Measurements from ENCODE around the gene WDR64. TPM values are rescaled to one million over a fixed set of nuclear protein-coding genes. Genes with fewer than 3 reads are reported as not detected.

WDR64 gene
- total RNA-seq, 1 experiment from 2014 or later = not detected

- BruUV-seq (replicated peaks) = no TSS peak
- ChIA-PET POLR2A (ENCODE audit: low non-redundant PET) (no interaction called here), CTCF (no interaction called here)
- Histone ChIP-seq H3K27me3 (replicated peaks; ENCODE audit: insufficient read depth, low read depth, low read length, poor library complexity) (no peaks in the 10 kb centered on the region), H3K4me3 (ENCODE audit: low read depth, low read length, poor library complexity, severe bottlenecking) (no peak overlapping the region), H3K4me1 (ENCODE audit: insufficient read depth, low read length, poor library complexity, severe bottlenecking) (no peaks in the 10 kb centered on the region), H3K36me3 (ENCODE audit: insufficient read depth, low read length, poor library complexity, severe bottlenecking) (no peaks in the 10 kb centered on the region), H3K9me3 (ENCODE audit: low read depth, low read length, poor library complexity, severe bottlenecking) (no peaks in the 10 kb centered on the region), H3K27ac (ENCODE audit: low read depth, low read length, poor library complexity, severe bottlenecking) (no peak overlapping the region)
- DNase-seq (ENCODE audit: low spot score) = no peak
- intact Hi-C loops (cut with micrococcal nuclease; ENCODE audit: unreplicated experiment) = no loop called here
- TF ChIP-seq, protein P1, sequence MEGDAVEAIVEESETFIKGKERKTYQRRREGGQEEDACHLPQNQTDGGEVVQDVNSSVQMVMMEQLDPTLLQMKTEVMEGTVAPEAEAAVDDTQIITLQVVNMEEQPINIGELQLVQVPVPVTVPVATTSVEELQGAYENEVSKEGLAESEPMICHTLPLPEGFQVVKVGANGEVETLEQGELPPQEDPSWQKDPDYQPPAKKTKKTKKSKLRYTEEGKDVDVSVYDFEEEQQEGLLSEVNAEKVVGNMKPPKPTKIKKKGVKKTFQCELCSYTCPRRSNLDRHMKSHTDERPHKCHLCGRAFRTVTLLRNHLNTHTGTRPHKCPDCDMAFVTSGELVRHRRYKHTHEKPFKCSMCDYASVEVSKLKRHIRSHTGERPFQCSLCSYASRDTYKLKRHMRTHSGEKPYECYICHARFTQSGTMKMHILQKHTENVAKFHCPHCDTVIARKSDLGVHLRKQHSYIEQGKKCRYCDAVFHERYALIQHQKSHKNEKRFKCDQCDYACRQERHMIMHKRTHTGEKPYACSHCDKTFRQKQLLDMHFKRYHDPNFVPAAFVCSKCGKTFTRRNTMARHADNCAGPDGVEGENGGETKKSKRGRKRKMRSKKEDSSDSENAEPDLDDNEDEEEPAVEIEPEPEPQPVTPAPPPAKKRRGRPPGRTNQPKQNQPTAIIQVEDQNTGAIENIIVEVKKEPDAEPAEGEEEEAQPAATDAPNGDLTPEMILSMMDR (conservative IDR thresholded peaks at IDR 0.05; ENCODE audit: low read depth, low read length) = no peak
- no peak for TF ChIP-seq EZH2 (IDR thresholded peaks at IDR 0.05; ENCODE audit: borderline replicate concordance, low read depth, low read length, poor library complexity, severe bottlenecking)
These were observed 119.0 kb downstream of the WDR64 start for GRCh38 chr1:241771117-241771516.

DNA sequence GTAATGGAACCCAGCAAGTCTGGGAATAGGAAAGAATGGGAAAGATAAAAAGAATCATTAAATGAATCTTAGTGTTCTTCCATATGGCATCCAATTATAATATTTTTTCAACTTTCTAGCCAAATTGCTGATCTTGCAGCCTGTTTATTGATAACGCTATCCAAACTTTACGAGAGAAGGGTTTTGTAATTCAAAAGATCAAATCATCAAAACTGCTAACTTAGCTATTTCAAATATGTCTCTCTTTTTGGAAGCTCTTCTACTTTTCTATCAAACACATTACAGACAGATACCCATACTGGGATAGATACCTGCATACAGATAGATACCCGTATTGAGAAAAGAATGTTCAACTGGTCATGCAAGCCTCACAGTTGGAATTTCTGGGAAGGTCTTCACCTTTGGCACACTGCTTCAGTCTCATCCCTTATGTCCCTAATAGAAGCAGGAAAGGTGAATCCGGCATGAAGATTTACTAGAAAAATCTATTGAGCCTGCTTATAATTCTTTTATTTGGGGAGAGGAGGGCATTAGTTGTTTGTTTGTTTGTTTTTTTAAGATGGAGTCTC is 120.9 kb downstream of the WDR64 start:
- BruUV-seq (replicated peaks) = no TSS peak
- intact Hi-C loops (cut with micrococcal nuclease; ENCODE audit: unreplicated experiment) = no loop called here
- TF ChIP-seq, protein P1 (conservative IDR thresholded peaks at IDR 0.05; ENCODE audit: low read depth, low read length) = no peak
- no peak for TF ChIP-seq EZH2 (IDR thresholded peaks at IDR 0.05; ENCODE audit: borderline replicate concordance, low read depth, low read length, poor library complexity, severe bottlenecking)
- POLR2A ChIA-PET (ENCODE audit: low non-redundant PET) = no interaction called here
- Histone ChIP-seq H3K27ac (ENCODE audit: low read depth, low read length, poor library complexity, severe bottlenecking) (no peak overlapping the region), H3K4me1 (ENCODE audit: insufficient read depth, low read length, poor library complexity, severe bottlenecking) (no peaks in the 10 kb centered on the region), H3K36me3 (ENCODE audit: insufficient read depth, low read length, poor library complexity, severe bottlenecking) (no peaks in the 10 kb centered on the region), H3K4me3 (ENCODE audit: low read depth, low read length, poor library complexity, severe bottlenecking) (no peak overlapping the region), H3K27me3 (replicated peaks; ENCODE audit: insufficient read depth, low read depth, low read length, poor library complexity) (no peaks in the 10 kb centered on the region), H3K9me3 (ENCODE audit: low read depth, low read length, poor library complexity, severe bottlenecking) (no peaks in the 10 kb centered on the region)
- DNase-seq (ENCODE audit: low spot score) = no peak
- CTCF ChIA-PET = no interaction called here

- no peak overlapping the region for H3K27ac ChIP-seq (ENCODE audit: low read depth, low read length, poor library complexity, severe bottlenecking)
- no peaks in the 10 kb centered on the region for H3K27me3 ChIP-seq (replicated peaks; ENCODE audit: insufficient read depth, low read depth, low read length, poor library complexity)
- no peak for DNase-seq (ENCODE audit: low spot score)
- no peak overlapping the region for H3K4me3 ChIP-seq (ENCODE audit: low read depth, low read length, poor library complexity, severe bottlenecking)
- H3K36me3 ChIP-seq (ENCODE audit: insufficient read depth, low read length, poor library complexity, severe bottlenecking) = no peaks in the 10 kb centered on the region
- H3K9me3 ChIP-seq (ENCODE audit: low read depth, low read length, poor library complexity, severe bottlenecking) = no peaks in the 10 kb centered on the region
- ChIA-PET POLR2A (ENCODE audit: low non-redundant PET) (no interaction called here), CTCF (no interaction called here)
- TF ChIP-seq EZH2 (IDR thresholded peaks at IDR 0.05; ENCODE audit: borderline replicate concordance, low read depth, low read length, poor library complexity, severe bottlenecking) = no peak
- intact Hi-C loops (cut with micrococcal nuclease; ENCODE audit: unreplicated experiment) = no loop called here
- H3K4me1 ChIP-seq (ENCODE audit: insufficient read depth, low read length, poor library complexity, severe bottlenecking) = no peaks in the 10 kb centered on the region
- no TSS peak for BruUV-seq (replicated peaks)
These were observed 121.9 kb downstream of the WDR64 start for GRCh38 chr1:241773991-241774390.

- BruUV-seq (replicated peaks) = no TSS peak
- Histone ChIP-seq H3K4me3 (ENCODE audit: low read depth, low read length, poor library complexity, severe bottlenecking) (no peak overlapping the region), H3K9me3 (ENCODE audit: low read depth, low read length, poor library complexity, severe bottlenecking) (no peaks in the 10 kb centered on the region), H3K27ac (ENCODE audit: low read depth, low read length, poor library complexity, severe bottlenecking) (no peak overlapping the region), H3K27me3 (replicated peaks; ENCODE audit: insufficient read depth, low read depth, low read length, poor library complexity) (no peaks in the 10 kb centered on the region), H3K4me1 (ENCODE audit: insufficient read depth, low read length, poor library complexity, severe bottlenecking) (no peaks in the 10 kb centered on the region), H3K36me3 (ENCODE audit: insufficient read depth, low read length, poor library complexity, severe bottlenecking) (no peaks in the 10 kb centered on the region)
- intact Hi-C loops (cut with micrococcal nuclease; ENCODE audit: unreplicated experiment) = no loop called here
- CTCF ChIA-PET = no interaction called here
- no peak for DNase-seq (ENCODE audit: low spot score)
- no peak for TF ChIP-seq EZH2 (IDR thresholded peaks at IDR 0.05; ENCODE audit: borderline replicate concordance, low read depth, low read length, poor library complexity, severe bottlenecking)
- TF ChIP-seq, protein P1 (conservative IDR thresholded peaks at IDR 0.05; ENCODE audit: low read depth, low read length) = no peak
- POLR2A ChIA-PET (ENCODE audit: low non-redundant PET) = no interaction called here
These were observed 122.9 kb downstream of the WDR64 start for GRCh38 chr1:241775021-241775420.

Measured in A673 (cell line).